HG02870 (cell line): ENCODE results near the gene ZNF280B.

ENCODE experiments used
- ATAC-seq: cut with Tn5 transposase; IDR thresholded peaks from one replicate; pipeline ENCODE4 v1.9.1; 2021; ENCODE audit warnings: mild to moderate bottlenecking, moderate library complexity; ENCODE audit not compliant: unreplicated experiment

ZNF280B gene

GRCh38 chr22:22508274-22509176 lies at the start of gene ZNF280B:
Gene ZNF280B, minus strand, starts transcription at chr22:22508742. Its CDS starts 19,344 bp downstream, at chr22:22489398.
- peak; percentile 62 for ATAC-seq

GRCh38 chr22:22556995-22557925 lies 48.7 kb upstream of the ZNF280B start:
- ATAC-seq: no peak

GRCh38 chr22:22556578-22556977 lies 48.0 kb upstream of the ZNF280B start:
- no peak for ATAC-seq

GRCh38 chr22:22555596-22555995 lies 47.1 kb upstream of the ZNF280B start:
- ATAC-seq: no peak

- no peak for ATAC-seq
Measured at GRCh38 chr22:22554587-22555284, 46.2 kb upstream of the ZNF280B start.

GRCh38 chr22:22553735-22554586 lies 45.4 kb upstream of the ZNF280B start:
- no peak for ATAC-seq

GRCh38 chr22:22553141-22553540 lies 44.6 kb upstream of the ZNF280B start:
- no peak for ATAC-seq

- ATAC-seq: no peak
Measured at GRCh38 chr22:22552630-22553029, 44.1 kb upstream of the ZNF280B start.

- no peak for ATAC-seq
Measured at GRCh38 chr22:22550789-22551434, 42.4 kb upstream of the ZNF280B start.

- ATAC-seq: no peak
Measured at GRCh38 chr22:22548910-22549309, 40.4 kb upstream of the ZNF280B start.

- no peak for ATAC-seq
Measured at GRCh38 chr22:22548317-22548716, 39.8 kb upstream of the ZNF280B start.

- ATAC-seq: no peak
Measured at GRCh38 chr22:22547692-22548300, 39.3 kb upstream of the ZNF280B start.

- ATAC-seq: no peak
Measured at GRCh38 chr22:22547226-22547625, 38.7 kb upstream of the ZNF280B start.

- ATAC-seq: no peak
Measured at GRCh38 chr22:22546490-22546889, 37.9 kb upstream of the ZNF280B start.

GRCh38 chr22:22545084-22545483 lies 36.5 kb upstream of the ZNF280B start:
- no peak for ATAC-seq

- no peak for ATAC-seq
Measured at GRCh38 chr22:22538226-22538989, 29.9 kb upstream of the ZNF280B start.

- ATAC-seq: no peak
Measured at GRCh38 chr22:22536916-22537315, 28.4 kb upstream of the ZNF280B start.

GRCh38 chr22:22536515-22536914 lies 28.0 kb upstream of the ZNF280B start:
- ATAC-seq: no peak
